SHP77 treated with DMSO at 0.1 percent for 48 hours (cell line): ENCODE measurements around the gene SUFU.

Experiments
- DNase-seq: peaks from one replicate; lab custom pipeline; 2025; lab: John Stamatoyannopoulos, UW

Gene SUFU

DNA sequence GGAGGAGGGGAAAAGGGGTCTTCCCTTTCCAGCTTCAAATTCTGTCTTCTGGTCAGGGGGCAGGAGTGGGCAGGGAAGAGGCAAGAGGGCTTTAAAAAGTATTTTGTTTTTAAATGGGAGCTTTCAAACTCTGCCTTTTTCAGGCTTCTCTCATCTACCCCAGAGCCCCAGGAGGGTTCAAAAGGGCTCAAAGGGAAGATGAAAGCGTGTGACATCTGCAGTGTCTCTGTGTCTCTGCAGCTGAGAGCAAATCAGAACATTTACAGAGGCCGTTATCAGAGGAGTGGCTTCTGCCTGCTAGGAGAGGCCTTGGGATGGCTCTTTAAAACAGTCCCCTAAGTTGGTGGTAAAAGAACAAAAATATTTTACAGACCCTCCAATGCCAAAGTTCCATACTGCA, 170.8 kb downstream of the SUFU start:
- no peak for DNase-seq

DNA sequence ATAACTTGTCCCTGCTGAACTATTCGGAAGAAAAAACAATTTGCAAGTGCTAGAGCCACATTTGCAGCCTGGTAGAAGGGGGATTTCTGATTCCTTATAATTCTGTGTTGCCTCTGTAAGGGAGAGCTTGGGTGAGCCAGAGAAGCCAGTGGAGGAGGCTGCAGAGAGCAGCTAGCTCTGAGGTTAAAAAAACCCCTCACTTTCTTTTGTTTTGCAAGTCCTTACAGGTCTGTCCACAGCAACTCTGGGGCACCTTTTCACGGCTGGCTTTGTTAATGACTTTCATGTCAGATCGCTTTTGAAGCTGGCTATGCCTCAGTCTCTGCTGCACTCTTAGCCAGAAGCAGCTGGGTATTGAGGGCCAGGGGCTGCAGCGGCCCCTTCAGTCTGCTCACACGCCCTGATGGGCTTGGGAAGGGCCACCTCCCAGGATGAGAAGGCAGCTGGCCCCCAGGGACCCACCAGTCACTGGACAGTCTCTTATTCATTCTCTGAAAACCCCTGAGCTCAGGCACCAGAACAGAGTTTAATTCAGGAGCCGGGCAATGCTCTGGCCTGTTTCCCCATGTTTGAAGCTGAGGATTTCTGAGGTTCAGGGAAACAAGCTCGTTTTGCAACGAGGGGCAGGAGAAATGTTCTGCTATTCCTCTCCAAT, 171.4 kb downstream of the SUFU start:
- no peak for DNase-seq

DNA sequence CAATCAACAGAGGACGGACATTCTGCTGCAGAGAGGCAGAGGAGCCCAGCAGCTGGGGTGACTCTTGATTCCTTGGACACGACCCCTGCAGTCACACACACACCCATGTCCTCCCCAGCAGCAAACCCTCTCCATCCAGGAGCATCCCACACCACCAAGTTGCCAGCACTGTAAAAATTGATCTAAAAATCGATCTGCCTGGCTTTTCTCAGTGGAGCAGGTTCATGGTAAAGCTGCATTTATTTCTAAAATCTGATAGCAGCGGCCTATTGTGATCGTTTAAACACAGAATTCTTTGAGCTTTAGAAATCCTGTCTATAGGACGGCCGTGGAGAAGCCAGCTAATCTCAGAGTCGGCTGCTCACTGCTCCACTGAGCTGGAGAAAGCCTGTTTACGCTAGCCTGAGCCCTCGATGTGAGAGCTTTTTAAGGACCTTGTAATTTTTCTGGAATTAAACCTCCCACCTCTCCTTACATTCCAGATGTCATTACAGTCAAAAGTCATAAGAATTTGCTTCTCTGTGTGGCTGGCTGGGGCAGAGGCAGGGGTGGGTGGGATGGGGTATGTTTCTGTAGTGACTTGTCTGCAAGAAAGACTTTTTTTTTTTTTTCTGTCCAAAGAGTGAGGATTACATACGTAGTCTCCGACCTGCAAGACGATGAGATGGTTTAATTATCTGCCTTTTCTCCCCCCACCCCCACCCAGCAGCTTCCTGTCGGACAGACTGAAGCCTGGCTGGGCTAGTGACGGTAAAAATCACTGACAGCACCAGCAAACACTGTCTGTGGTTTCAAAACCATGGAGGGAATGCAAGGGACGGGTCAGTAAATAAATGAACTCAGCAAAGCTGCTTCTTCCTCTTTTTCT, 172.1 kb downstream of the SUFU start:
- DNase-seq = peak; percentile 3

DNA sequence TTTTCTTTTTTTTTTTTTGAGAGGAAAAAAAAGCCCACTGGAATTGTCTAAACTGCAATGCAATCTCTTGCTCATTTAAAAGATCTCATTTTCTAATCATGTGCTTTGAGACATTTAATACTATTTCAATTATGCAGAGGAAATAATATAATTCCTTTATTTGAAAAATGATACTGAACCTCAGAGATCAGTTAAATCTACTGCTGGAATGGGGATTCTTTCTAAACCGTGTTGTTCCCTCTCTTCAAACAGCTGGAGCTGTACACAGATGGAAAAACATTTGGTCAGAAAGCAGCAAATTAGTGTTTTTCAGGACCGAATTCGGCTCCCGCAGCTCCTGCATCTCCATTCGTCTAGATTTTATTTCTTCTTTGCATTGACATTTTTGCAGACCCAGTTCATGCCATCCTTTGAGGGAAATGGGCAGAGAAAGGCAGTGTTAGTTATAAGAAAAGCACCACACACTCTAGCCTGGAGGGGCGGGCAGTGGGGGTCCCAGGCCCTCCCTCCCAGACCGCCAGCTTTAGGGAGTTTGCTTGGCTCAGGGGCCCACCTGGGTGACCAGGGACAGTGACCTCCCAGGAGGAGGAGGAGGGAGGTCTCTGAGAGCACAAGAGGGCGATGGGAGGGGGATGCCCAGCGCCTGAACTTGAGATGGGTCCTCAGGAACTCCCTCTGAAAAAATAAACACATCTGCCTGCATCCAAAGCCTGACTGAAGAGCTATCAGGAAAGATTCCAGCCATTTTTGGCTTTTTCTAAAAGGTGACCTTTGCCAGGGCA, 173.0 kb downstream of the SUFU start:
- no peak for DNase-seq

DNA sequence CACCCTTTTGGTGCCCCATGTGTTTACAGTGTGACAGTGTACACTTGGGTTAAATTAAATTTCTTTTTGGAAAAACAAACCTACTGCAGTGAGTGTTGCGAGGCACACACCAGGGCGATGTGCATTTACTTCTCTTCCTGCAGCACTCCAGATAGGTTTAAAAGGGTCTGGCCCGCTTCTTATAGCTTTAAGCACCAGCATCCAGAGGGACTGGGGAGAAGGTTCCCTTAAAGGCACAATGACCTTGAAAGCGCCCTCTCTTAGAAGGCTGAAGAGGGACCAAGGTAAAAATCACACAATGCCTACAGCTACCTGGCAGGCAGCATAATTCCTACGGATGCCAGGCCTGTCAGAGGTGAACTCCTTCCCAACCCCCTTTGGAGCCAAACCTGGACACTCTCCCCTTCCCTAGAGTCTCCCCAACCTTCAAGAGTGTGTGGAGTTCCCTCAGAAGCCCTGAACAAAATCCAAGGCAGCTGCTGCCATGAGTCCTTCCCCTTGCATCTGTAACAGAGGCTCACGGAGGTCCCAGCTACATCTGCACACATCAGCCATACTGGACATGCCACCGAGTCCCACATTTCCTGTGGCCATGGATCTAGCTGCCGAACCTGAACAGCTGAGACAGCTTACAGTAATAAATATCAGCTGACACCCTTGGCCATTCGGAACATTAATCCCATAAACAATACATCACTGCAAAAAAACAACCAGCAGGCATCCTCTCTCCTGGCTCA, 173.7 kb downstream of the SUFU start:
- DNase-seq = no peak

DNA sequence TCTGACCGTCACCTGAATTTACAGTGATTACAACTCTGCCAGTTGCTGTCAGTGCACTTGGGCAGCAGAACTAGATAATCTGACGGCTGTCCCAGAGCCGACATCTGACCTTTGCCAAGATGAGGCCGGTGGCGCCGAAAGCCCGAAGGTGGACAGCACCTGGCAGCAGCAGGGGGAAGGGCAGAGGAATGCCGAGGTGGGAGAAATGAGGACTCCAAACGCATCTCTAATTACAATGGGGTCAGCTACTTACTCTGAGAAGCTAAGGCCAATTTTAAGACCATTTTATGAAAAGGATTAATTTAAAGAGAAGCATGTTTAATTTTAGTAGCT, 174.3 kb downstream of the SUFU start:
- DNase-seq = no peak

DNA sequence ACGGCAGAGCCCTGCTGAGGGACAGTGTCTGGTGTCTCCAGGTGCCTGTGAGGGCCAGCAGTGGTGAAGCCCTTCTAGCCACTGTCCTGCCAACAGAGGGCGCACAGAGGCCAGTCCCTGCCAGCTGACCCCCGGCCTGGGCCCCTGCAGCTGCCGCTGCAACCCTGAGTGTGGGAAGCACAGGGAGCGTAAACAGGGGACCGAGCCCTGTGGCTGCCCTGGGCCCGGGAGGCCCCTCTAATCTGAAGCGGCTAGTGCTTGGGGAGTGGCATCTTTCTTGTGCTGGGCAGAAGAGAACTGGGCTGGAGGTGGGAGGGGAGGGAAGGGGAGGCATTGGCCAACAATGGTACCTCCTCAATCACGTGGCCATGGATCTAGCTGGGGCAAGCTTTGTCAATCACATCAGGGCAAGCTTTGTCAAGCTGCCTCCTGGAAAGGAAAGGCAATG, 175.1 kb downstream of the SUFU start:
- DNase-seq = peak; percentile 87

DNA sequence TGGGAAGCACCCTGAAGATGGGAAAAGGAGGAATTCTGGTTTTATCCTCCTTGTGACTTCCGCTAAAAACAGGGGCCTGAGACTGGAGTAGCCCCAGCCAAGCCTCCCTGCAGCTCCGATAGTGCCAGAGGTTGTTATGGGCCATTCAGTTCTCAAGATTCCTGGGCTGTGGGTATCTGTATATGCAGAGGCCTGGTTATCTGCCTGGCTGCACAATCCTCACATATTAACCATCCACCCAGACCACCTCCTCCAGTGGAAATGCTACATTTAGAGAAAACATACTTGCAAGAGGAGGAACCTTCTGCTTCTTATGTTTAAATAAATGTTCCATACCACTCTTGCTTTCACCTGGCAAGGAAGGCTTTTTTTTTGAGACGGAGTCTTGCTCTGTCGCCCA, 175.8 kb downstream of the SUFU start:
- DNase-seq = no peak

DNA sequence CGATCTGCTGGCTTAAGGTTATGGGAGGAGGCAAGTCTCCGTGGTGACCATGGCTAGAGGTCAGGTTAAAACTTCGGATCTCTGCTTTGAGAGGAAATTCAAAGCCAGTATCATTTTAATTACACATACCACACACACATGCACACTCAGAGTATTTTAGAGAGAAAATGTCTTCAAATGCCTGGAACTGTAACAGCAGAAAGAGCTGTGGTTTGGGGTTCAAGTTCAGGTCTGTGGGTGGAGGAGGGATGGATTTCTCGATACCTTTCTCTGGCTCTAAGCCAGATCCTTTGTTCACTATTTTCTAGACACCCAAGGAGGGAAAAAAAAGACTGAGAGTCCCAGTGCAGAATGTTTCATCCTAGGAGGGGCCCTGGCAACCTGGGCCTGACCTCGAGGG, 177.9 kb downstream of the SUFU start:
- DNase-seq = no peak

DNA sequence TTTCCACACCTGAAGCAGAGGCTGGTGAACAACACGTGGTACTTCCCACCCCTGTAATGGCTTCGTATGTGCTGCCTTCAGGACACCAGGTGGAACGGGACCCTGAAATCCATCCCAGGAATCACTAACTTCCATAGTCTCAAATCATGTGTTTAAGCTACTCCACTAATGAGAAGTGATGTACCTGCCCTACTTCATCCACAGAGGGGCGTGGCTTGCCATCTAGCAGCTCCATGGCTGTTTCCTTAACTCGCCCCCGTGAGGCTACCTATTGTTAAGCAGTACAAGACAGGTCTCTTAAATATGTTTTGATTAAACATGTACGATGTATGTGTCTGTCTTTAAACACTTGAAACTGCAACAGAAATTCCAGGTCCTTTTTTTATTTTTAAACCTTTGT, 178.6 kb downstream of the SUFU start:
- no peak for DNase-seq

DNA sequence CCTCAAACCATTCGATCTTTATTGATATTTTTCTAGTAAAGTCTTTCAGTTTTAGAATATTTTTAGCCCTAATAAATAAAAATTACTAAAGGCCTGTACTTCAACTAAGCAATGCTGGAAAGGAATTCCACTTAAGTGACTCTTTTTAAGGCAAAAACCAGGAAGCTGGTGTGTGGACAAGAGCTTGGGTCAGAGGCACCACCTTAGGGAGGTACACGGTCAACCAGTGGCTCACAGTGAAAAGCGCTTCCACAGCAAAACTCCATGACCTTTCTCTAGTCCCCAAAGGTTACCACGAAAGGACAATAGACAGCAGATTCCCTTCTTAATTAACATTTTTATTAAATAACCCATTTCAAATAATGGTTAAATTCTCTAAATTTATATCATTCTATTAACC, 179.2 kb downstream of the SUFU start:
- DNase-seq = no peak
